K562 (cell line): ENCODE results near the gene BTG2. TPM values are rescaled to one million over a fixed set of nuclear protein-coding genes. Genes with fewer than 3 reads are reported as not detected.

Source experiments
- FIP1L1 ChIP-seq: fragments of 200-400 bp; formaldehyde crosslinking; IDR thresholded peaks from 2 replicates; pipeline ENCODE4 v1.6.1; 2018; ENCODE audit warnings: mild to moderate bottlenecking, low read depth, low read length; ENCODE audit not compliant: poor library complexity, severe bottlenecking
- NR1H2 ChIP-seq: sonication (generic); formaldehyde crosslinking; IDR thresholded peaks from 2 replicates; pipeline ENCODE4 v1.4.0; 2020; ENCODE audit warnings: mild to moderate bottlenecking, missing genetic modification reagents
- TSC22D4 ChIP-seq: fragments of 450-650 bp; IDR thresholded peaks from 2 replicates; pipeline ENCODE4 v1.6.1; 2016; ENCODE audit warnings: missing genetic modification characterization, missing biosample characterization, control low read depth
- ZNF408 ChIP-seq: fragments of 250-450 bp; sonication (Bioruptor Pico); IDR thresholded peaks from 2 replicates; pipeline ENCODE4 v1.4.0; 2020; ENCODE audit warnings: low read depth, mild to moderate bottlenecking, moderate library complexity
- polyA plus RNA-seq, 8 experiments: library from polyadenylated mRNA; depleted of rRNA in 4 of 8; stranded (reverse) in 5 of 8; unstranded in 3 of 8; fragments of >200 nt; fragmentation: Nextera tagmentation in 2 of 8; fragmentation: Illumina TruSeq in 1 of 8; extraction: Ambion mirVana in 2 of 8; extraction: Trizol in 1 of 8; gene quantifications; 2 replicates each; pipeline versions ENCODE4 v1.2.1 to v1.2.3, GENCODE V29; 2011 to 2014; ENCODE audit warnings: inconsistent platforms in 1 of 8, missing spikeins in 1 of 8
- total RNA-seq, 7 experiments: library from RNA; depleted of rRNA in 6 of 7; stranded (reverse); fragments of >200 nt in 6 of 7; fragmentation: Illumina TruSeq in 2 of 7; extraction: Trizol in 2 of 7; gene quantifications; 2 replicates each; pipeline versions ENCODE4 v1.2.1 to v1.2.3, GENCODE V29; 2011 to 2021; ENCODE audit warnings: low replicate concordance in 1 of 7
- TF ChIP-seq, protein P1 (sequence below): sonication (generic); formaldehyde crosslinking; IDR thresholded peaks from 2 replicates; pipeline ENCODE4 v1.8.0; 2023; ENCODE audit warnings: missing genetic modification reagents, mild to moderate bottlenecking, borderline replicate concordance
- TF ChIP-seq, protein P2 (sequence below): sonication (generic); formaldehyde crosslinking; IDR thresholded peaks from 2 replicates; pipeline ENCODE4 v1.8.1; 2023; ENCODE audit warnings: mild to moderate bottlenecking, missing genetic modification reagents
- TF ChIP-seq, protein P3 (sequence below): fragments of 450-650 bp; conservative IDR thresholded peaks from 2 replicates; pipeline ENCODE4 v1.6.1; 2016; ENCODE audit warnings: missing genetic modification characterization, low read depth, mild to moderate bottlenecking, missing compliant biosample characterization, moderate library complexity

The BTG2 gene
- total and polyA plus RNA-seq, 9 of the 15 experiments (the other 6 are each of a cell fraction or from before 2014, with no cell fraction given) = 2.3 to 41.9 (median 8.7) TPM

DNA sequence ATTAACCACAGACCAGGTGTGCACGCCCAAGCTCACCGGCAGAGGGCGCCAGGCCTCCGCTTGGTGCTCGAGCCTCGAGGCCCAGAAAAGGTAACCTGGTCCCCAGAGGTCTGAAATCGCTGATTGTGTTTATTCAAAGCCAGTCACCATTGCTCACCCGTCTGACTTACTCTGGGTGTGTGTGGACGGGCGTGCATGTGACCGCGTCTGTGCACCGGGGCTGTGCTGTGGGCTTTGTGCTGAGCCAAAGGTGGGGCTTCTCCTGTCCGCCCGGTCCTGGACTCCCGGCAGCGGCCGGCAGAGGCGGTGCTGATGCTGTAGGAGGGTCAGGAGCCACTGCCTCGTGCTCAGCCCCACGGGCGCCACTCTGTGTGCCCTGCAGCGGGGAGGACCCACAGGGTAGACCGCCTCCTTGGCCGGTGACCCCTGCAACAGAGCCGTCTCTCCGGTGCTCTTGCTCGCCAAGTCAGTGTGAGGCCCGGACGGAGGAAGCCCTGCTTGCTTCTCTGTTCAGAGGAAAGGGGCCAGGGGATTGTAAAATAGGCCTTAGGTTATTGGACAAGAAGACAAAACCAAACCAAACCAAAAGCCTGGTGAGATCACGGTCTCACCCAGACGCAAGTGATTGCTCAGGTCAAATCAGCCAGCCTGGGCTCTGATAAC lies 32.0 kb upstream of the BTG2 start (continued):
- TF ChIP-seq, protein P1, sequence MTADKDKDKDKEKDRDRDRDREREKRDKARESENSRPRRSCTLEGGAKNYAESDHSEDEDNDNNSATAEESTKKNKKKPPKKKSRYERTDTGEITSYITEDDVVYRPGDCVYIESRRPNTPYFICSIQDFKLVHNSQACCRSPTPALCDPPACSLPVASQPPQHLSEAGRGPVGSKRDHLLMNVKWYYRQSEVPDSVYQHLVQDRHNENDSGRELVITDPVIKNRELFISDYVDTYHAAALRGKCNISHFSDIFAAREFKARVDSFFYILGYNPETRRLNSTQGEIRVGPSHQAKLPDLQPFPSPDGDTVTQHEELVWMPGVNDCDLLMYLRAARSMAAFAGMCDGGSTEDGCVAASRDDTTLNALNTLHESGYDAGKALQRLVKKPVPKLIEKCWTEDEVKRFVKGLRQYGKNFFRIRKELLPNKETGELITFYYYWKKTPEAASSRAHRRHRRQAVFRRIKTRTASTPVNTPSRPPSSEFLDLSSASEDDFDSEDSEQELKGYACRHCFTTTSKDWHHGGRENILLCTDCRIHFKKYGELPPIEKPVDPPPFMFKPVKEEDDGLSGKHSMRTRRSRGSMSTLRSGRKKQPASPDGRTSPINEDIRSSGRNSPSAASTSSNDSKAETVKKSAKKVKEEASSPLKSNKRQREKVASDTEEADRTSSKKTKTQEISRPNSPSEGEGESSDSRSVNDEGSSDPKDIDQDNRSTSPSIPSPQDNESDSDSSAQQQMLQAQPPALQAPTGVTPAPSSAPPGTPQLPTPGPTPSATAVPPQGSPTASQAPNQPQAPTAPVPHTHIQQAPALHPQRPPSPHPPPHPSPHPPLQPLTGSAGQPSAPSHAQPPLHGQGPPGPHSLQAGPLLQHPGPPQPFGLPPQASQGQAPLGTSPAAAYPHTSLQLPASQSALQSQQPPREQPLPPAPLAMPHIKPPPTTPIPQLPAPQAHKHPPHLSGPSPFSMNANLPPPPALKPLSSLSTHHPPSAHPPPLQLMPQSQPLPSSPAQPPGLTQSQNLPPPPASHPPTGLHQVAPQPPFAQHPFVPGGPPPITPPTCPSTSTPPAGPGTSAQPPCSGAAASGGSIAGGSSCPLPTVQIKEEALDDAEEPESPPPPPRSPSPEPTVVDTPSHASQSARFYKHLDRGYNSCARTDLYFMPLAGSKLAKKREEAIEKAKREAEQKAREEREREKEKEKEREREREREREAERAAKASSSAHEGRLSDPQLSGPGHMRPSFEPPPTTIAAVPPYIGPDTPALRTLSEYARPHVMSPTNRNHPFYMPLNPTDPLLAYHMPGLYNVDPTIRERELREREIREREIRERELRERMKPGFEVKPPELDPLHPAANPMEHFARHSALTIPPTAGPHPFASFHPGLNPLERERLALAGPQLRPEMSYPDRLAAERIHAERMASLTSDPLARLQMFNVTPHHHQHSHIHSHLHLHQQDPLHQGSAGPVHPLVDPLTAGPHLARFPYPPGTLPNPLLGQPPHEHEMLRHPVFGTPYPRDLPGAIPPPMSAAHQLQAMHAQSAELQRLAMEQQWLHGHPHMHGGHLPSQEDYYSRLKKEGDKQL (CRISPR knock-in tag) = no peak
- TF ChIP-seq TSC22D4 (tag) = no peak
- TF ChIP-seq FIP1L1 = peak; percentile 46
- TF ChIP-seq, protein P2, sequence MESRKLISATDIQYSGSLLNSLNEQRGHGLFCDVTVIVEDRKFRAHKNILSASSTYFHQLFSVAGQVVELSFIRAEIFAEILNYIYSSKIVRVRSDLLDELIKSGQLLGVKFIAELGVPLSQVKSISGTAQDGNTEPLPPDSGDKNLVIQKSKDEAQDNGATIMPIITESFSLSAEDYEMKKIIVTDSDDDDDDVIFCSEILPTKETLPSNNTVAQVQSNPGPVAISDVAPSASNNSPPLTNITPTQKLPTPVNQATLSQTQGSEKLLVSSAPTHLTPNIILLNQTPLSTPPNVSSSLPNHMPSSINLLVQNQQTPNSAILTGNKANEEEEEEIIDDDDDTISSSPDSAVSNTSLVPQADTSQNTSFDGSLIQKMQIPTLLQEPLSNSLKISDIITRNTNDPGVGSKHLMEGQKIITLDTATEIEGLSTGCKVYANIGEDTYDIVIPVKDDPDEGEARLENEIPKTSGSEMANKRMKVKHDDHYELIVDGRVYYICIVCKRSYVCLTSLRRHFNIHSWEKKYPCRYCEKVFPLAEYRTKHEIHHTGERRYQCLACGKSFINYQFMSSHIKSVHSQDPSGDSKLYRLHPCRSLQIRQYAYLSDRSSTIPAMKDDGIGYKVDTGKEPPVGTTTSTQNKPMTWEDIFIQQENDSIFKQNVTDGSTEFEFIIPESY (CRISPR knock-in tag) = peak; percentile 81
- no peak for TF ChIP-seq NR1H2 (CRISPR knock-in tag)
- TF ChIP-seq ZNF408 (CRISPR knock-in tag) = no peak
- TF ChIP-seq, protein P3, sequence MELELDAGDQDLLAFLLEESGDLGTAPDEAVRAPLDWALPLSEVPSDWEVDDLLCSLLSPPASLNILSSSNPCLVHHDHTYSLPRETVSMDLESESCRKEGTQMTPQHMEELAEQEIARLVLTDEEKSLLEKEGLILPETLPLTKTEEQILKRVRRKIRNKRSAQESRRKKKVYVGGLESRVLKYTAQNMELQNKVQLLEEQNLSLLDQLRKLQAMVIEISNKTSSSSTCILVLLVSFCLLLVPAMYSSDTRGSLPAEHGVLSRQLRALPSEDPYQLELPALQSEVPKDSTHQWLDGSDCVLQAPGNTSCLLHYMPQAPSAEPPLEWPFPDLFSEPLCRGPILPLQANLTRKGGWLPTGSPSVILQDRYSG (tag) = no peak
